ENCODE measurements around the gene UBR7.
"Not testable (repeated sequence)": the region's sequence is repeated elsewhere in the genome, so short reads cannot be mapped to it uniquely, and the experiment has no call there.

Gene UBR7

DNA sequence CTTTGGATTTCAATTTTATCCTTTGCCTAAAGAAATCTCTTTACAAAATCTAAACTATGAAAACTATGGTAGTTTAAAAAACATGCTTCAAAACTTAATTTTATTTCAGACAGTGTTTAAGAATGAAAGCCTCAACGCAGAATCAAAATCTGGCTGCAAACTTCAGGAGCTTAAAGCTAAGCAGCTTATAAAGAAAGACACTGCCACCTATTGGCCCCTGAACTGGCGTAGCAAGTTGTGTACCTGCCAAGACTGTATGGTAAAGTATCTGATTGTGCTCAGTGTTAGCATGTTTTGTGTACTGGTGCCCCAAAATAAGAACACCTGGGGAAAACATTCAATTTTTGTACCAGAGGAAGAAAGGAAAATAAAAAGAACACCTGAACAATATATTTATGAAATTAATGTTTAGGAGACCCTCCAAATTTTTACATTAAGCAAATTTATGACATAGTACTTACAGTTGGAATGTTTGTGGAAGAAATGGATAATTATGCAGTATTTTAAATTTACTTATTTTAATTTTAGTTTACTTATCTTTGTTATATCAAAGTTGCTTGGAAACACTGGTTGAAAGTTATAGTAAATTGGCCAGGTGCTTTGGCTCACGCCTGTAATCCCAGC lies 12.2 kb downstream of the UBR7 start:
- no peak for DNase-seq (ENCODE audit: low spot score)
- Mint-ChIP-seq H3K27me3 (ENCODE audit: low read depth) (no peaks in the 10 kb centered on the region), H3K4me3 (no peak overlapping the region), H3K27ac (no peak overlapping the region), H3K4me1 (ENCODE audit: low read depth) (peaks cover 2% of the 10 kb centered on the region), H3K9me3 (no peaks in the 10 kb centered on the region), H3K36me3 (ENCODE audit: low read depth) (peaks cover 48% of the 10 kb centered on the region)

DNA sequence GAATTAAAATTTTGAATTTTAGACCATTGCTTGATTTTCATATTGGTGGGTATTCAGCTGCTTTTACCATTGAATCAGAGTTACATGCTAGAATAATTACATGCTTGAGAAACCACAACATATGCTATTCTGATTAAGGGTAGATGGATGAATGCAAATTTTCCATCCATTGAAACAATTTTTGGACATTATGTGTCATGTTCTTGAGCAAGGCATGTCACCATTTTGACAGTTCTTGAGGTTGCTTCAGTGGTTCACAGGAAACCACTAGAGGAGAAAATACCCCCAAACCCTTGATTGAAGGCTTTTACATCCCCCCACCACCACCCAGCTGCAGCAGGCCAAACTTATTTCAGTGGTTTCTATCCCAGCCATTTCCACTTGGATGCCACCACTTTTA lies 13.5 kb downstream of the UBR7 start:
- H3K36me3 Mint-ChIP-seq (ENCODE audit: low read depth) = peaks cover 50% of the 10 kb centered on the region
- H3K9me3 Mint-ChIP-seq = no peaks in the 10 kb centered on the region
- no peak overlapping the region for H3K4me3 Mint-ChIP-seq
- H3K27me3 Mint-ChIP-seq (ENCODE audit: low read depth) = no peaks in the 10 kb centered on the region
- H3K4me1 Mint-ChIP-seq (ENCODE audit: low read depth) = peaks cover 2% of the 10 kb centered on the region
- no peak for DNase-seq (ENCODE audit: low spot score)
- H3K27ac Mint-ChIP-seq = no peak overlapping the region

DNA sequence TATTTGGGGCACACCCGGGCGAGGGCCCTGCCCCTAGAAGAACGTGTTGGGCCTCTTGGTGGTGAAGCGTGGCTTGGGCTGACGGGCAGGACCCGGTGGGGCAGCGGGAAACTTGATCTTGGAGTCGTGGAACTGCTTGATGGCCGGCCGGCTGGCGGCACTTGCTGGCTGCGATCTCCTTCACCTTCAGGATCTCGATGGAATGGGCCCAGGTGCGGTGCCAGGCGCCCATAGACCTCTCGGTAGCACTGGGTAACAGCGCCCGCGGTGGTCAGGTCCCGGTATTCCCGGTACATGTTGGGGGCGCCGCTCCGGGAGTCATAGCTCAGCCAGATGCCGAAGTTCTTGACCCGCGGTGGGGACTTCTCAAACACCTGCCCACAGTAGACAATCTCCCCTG lies 16.5 kb downstream of the UBR7 start:
- Mint-ChIP-seq H3K4me3 (no peak overlapping the region), H3K36me3 (ENCODE audit: low read depth) (peaks cover 54% of the 10 kb centered on the region), H3K9me3 (no peaks in the 10 kb centered on the region), H3K4me1 (ENCODE audit: low read depth) (peaks cover 2% of the 10 kb centered on the region), H3K27ac (no peak overlapping the region), H3K27me3 (ENCODE audit: low read depth) (no peaks in the 10 kb centered on the region)
- no peak for DNase-seq (ENCODE audit: low spot score)

DNA sequence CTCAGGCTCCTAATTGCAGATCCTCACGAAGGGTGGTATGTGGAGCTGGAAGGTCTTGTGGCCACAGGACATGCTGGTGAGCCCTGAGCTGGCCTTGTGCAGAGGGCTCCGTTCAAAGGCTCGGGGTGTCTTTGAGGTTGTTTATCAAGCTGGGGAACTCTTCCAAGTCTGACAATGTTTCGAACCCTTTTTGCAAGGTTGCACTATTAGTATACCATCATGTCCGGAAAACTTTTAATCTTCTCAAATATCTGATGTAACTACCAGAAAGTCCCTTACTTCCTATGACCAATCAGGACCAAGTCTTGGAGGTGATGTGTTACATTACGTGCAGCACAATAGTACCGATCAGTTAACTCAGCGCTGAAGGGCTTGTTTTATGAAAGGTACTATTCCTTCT lies 21.5 kb downstream of the UBR7 start:
- no peak overlapping the region for H3K4me3 Mint-ChIP-seq
- no peaks in the 10 kb centered on the region for H3K9me3 Mint-ChIP-seq
- peaks cover 7% of the 10 kb centered on the region for H3K4me1 Mint-ChIP-seq (ENCODE audit: low read depth)
- DNase-seq (ENCODE audit: low spot score) = no peak
- H3K36me3 Mint-ChIP-seq (ENCODE audit: low read depth) = peaks cover 34% of the 10 kb centered on the region
- peaks cover 9% of the 10 kb centered on the region for H3K27me3 Mint-ChIP-seq (ENCODE audit: low read depth)
- H3K27ac Mint-ChIP-seq = no peak overlapping the region

DNA sequence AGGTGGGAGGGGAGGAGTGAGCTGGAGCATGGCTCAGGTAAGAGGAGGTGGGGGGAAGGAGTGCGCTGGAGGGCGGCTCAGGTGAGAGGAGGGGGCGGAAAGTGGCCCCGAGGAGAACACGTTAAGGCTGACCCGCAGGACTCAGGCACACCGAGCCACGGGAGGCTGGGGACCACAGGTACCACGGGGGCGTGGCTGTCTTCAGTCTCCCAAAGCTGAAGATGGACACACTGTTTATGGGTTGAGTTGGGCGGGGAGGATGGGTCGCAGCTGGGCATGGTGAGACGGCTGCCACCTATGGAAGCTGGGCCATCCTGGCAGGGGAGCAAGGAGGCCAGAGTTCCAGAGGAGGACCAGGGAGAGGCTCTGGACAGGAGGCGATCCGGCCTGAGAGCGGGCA lies 23.5 kb downstream of the UBR7 start:
- peaks cover 7% of the 10 kb centered on the region for H3K4me1 Mint-ChIP-seq (ENCODE audit: low read depth)
- peaks cover 20% of the 10 kb centered on the region for H3K27me3 Mint-ChIP-seq (ENCODE audit: low read depth)
- DNase-seq (ENCODE audit: low spot score) = no peak
- H3K9me3 Mint-ChIP-seq = no peaks in the 10 kb centered on the region
- no peak overlapping the region for H3K27ac Mint-ChIP-seq
- H3K36me3 Mint-ChIP-seq (ENCODE audit: low read depth) = peaks cover 24% of the 10 kb centered on the region
- H3K4me3 Mint-ChIP-seq = peak overlapping the region; percentile 68

DNA sequence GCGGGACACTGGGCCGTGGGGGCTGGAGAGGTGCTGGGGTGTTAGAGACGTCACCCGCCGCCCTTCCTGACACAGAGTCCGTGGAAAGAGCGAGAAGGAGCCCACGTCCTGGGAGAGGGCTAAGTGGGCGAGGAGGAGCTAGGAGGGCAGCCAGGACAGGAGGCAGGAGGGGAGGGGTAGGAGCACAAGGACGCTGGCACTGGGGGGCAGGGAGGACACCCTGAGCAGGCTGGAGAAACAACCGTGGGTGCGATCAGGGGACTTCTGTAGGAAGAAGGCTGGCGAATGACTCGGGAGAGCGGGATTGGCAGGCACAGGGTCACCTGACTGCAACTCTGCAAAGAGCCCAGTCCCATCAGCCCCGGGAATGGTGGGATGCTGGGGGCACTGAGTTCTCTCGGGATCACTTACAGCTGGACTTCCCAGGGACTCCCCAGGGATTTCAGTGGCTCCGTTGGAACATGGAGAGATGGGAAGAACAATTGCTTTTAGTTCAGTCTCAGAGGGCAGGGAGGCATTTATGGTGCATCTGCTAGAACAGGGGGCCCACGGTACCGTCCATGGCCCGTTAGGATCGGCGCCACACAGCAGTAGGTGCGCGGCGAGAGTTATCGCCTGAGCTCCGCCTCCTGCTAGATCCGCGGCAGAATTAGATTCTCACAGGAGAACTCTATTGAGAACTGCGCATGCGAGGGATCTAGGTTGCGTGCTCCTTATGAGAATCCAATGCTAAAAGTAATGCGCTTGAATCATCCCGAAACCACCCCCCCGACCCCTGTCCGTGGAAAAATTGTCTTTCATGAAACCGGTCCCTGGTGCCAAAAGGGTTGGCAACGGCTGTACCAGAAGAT lies 24.3 kb downstream of the UBR7 start:
- Mint-ChIP-seq H3K27me3 (ENCODE audit: low read depth) (peaks cover 20% of the 10 kb centered on the region), H3K27ac (no peak overlapping the region), H3K4me3 (peak overlapping the region; percentile 68), H3K9me3 (no peaks in the 10 kb centered on the region), H3K4me1 (ENCODE audit: low read depth) (peaks cover 7% of the 10 kb centered on the region), H3K36me3 (ENCODE audit: low read depth) (peaks cover 17% of the 10 kb centered on the region)
- no peak for DNase-seq (ENCODE audit: low spot score)

DNA sequence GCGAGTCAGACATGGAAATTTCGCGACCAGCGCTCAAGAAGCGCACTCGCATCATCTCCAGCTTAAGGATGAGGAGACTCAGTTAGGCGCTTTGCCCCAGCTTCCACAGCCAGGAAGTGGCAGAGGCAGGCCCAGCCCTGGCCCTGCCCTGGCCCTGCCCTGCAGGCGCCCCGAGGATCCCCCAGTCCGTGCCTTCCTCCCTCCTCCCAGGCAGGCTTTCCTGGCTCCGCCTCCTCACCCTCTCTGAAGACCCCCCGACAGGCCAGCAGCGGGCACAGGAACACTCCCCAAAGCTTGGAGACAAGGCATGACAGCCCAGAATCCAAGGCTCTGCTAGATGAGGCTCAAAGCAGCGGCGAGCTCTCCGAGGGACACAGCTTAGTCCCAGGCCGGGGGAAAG lies 25.1 kb downstream of the UBR7 start:
- Mint-ChIP-seq H3K9me3 (no peaks in the 10 kb centered on the region), H3K36me3 (ENCODE audit: low read depth) (peaks cover 13% of the 10 kb centered on the region), H3K27me3 (ENCODE audit: low read depth) (peaks cover 20% of the 10 kb centered on the region), H3K27ac (no peak overlapping the region), H3K4me3 (no peak overlapping the region), H3K4me1 (ENCODE audit: low read depth) (peaks cover 7% of the 10 kb centered on the region)
- DNase-seq (ENCODE audit: low spot score) = no peak

DNA sequence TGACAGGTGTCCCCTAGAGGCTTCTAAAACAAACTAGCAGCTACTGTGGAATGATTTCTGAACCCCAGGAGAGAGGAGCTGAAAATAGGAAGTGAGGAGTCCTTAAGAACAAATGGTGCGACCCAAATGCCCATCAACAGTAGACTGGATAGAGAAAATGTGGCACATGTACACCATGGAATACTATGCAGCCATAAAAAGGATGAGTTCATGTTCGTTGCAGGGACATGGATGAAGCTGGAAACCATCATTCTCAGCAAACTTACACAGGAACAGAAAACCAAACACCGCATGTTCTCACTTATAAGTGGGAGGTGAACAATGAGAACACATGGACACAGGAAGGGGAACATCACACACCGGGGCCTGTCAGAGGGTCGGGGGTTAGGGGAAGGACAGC lies 26.0 kb downstream of the UBR7 start:
- H3K27me3 Mint-ChIP-seq (ENCODE audit: low read depth) = peaks cover 20% of the 10 kb centered on the region
- H3K36me3 Mint-ChIP-seq (ENCODE audit: low read depth); H3K4me1 Mint-ChIP-seq (ENCODE audit: low read depth); DNase-seq (ENCODE audit: low spot score); H3K9me3 Mint-ChIP-seq; H3K27ac Mint-ChIP-seq; H3K4me3 Mint-ChIP-seq: not testable (repeated sequence)

DNA sequence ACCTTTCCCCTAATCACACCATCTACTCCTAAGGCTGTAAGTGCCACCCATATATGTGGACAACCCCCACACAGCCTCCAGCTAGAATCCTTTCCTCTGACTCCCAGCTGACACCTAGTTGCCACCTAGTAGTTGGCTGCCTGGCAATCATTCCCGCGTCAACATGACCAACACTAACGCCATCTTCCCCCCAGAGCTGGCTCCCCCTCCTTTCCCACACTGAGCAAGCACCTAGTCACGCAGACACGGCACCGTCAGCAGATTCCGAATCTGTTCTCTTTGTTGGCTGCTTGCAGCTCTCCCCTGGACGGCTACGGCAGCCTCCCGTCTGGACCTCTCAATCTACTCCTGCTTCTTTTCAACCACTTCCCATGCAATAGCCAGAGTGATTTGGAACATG lies 27.7 kb downstream of the UBR7 start:
- no peak for DNase-seq (ENCODE audit: low spot score)
- no peak overlapping the region for H3K4me3 Mint-ChIP-seq
- H3K36me3 Mint-ChIP-seq (ENCODE audit: low read depth) = peaks cover 2% of the 10 kb centered on the region
- peaks cover 20% of the 10 kb centered on the region for H3K27me3 Mint-ChIP-seq (ENCODE audit: low read depth)
- peaks cover 7% of the 10 kb centered on the region for H3K4me1 Mint-ChIP-seq (ENCODE audit: low read depth)
- H3K27ac Mint-ChIP-seq = no peak overlapping the region
- H3K9me3 Mint-ChIP-seq = no peaks in the 10 kb centered on the region

DNA sequence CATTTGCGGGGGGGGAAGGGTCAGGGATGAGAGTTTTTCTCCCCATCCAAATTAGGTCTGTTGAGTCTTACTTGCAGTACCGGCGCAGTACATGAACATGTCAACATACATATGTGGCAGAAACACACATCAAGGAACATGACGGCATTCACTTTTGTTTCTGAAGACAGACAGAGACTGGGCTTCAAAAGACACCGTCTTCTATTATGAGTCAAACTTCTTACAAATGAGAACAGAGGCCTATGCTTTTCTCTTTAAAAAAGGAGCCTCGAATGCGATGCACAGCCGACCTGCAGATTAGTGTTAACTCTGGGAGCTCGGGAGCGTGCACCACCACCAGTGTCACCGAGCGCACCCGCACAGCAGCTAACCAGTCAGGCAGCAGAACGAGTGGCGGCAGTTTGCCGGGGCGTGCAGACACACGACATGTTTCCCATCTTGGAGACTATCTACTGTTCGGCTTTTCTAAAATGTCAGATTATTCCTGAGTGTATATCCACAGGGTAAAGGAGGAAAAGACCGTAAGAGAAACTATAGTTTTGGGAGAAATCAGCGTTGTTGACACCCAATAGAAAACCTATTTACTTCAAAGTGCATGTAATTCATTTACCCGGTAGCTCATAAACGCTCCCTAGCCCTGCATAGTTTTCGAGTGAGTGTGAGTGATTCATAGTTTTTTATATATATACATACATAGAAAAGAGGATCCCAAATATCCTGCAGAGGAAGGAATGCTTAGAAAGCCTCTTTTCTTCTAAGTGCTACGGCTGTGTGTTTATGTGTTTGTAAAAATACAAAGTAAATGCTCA lies 33.0 kb downstream of the UBR7 start:
- no peaks in the 10 kb centered on the region for H3K4me1 Mint-ChIP-seq (ENCODE audit: low read depth)
- no peaks in the 10 kb centered on the region for H3K27me3 Mint-ChIP-seq (ENCODE audit: low read depth)
- DNase-seq (ENCODE audit: low spot score) = no peak
- no peak overlapping the region for H3K27ac Mint-ChIP-seq
- no peaks in the 10 kb centered on the region for H3K9me3 Mint-ChIP-seq
- no peak overlapping the region for H3K4me3 Mint-ChIP-seq
- peaks cover 19% of the 10 kb centered on the region for H3K36me3 Mint-ChIP-seq (ENCODE audit: low read depth)

DNA sequence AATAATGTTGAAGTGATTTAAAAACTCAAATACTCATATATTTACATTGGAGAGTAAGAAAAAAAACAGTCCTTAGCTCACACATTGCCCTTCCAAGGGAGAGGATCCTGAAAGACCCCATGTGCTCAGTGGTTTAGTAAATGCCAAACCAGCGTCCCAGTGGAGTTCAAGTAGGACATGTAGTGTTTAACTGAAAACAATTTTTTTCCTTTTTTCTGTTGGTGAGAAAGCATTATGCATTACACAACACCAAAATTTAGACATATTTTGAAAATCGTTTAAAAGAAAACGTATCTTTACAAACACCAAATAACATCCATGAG lies 33.6 kb downstream of the UBR7 start:
- no peaks in the 10 kb centered on the region for H3K27me3 Mint-ChIP-seq (ENCODE audit: low read depth)
- H3K9me3 Mint-ChIP-seq = no peaks in the 10 kb centered on the region
- peaks cover 23% of the 10 kb centered on the region for H3K36me3 Mint-ChIP-seq (ENCODE audit: low read depth)
- no peak for DNase-seq (ENCODE audit: low spot score)
- H3K4me1 Mint-ChIP-seq (ENCODE audit: low read depth) = no peaks in the 10 kb centered on the region
- no peak overlapping the region for H3K27ac Mint-ChIP-seq
- no peak overlapping the region for H3K4me3 Mint-ChIP-seq

DNA sequence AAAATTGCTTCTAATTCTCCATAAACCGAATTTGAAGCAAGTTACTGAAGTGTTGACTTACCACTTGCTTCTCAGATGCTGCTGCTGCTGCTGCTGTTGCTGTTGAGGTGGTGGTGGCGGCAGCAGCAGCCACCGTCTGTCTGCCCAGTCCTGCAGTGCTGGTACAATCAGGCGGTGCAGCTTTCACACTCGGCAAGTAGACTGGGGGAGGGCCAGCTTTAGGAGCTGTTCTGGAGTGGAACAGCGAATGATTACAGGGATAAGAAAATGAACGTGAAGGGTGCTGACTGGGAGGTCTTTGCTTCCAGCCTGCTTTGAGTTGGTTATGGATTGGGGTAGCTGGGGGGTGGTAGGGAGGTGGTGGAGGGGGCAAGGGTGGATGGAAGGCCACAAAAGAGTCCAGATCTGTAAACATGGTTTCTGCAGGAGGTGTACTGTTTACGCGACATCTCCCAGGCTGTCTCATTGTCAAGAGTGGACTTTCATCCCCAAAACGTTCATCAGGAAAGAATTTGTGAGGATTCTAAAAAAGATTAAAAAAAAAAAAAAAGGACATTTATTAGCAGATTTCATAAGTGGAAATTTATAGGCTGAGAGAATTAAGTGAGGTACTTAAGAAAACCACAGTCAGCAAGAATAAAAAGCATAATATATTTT lies 38.8 kb downstream of the UBR7 start:
- Mint-ChIP-seq H3K27me3 (ENCODE audit: low read depth) (no peaks in the 10 kb centered on the region), H3K9me3 (no peaks in the 10 kb centered on the region), H3K36me3 (ENCODE audit: low read depth) (peaks cover 25% of the 10 kb centered on the region), H3K4me3 (no peak overlapping the region), H3K4me1 (ENCODE audit: low read depth) (peaks cover 16% of the 10 kb centered on the region), H3K27ac (no peak overlapping the region)
- DNase-seq (ENCODE audit: low spot score) = no peak

DNA sequence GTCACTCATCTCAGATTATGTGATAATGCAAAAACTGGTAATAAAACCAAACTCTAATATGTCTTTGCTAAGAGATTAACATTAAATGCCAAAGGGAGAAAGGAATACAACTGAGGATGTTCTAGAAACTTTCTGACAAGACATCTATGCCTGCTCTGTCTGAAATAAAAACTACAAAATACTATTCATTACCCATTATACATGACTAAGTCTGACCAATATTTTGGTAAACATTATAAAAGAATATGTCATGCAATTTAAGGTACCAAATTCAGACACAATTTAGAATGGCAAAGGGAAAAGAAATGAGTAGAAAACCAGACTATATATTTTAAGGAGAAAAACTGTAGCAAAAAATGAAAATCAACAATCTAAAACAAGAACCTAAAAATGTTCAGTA lies 39.5 kb downstream of the UBR7 start:
- Mint-ChIP-seq H3K27ac (no peak overlapping the region), H3K9me3 (no peaks in the 10 kb centered on the region), H3K36me3 (ENCODE audit: low read depth) (peaks cover 24% of the 10 kb centered on the region), H3K27me3 (ENCODE audit: low read depth) (no peaks in the 10 kb centered on the region), H3K4me1 (ENCODE audit: low read depth) (peaks cover 16% of the 10 kb centered on the region), H3K4me3 (no peak overlapping the region)
- no peak for DNase-seq (ENCODE audit: low spot score)
